ENCODE data around the gene PHYH.
A peak's percentile ranks its signal among the peaks of the same experiment; 100 is the strongest.

PHYH gene

DNA sequence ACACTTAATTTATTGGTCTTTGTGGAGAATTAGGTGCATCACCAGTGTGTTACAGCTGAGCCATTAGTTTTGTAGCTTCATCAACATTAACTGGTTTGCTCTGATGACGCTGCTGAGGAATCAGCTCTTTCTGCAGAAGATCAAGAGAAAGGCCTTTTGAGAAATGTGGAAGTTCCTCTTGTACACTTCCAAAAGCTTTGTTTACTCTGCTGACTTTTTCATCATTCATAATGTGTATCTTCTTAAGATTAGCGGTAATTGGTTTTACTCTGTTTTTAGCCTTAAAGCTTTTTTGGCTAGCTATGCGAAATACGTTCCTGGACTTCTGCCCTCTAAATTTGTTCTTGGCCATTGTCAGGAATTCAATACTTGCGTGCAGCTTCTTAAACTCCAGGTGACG is 8.2 kb upstream of the PHYH start:
- whole genome bisulfite sequencing (ENCODE audit: extremely low coverage, insufficient coverage, low lambda C conversion rate), result no CpG with 5 or more reads among the region's 6 CpGs
- no peak overlapping the region for H3K4me2 ChIP-seq (ENCODE audit: low read length)

DNA sequence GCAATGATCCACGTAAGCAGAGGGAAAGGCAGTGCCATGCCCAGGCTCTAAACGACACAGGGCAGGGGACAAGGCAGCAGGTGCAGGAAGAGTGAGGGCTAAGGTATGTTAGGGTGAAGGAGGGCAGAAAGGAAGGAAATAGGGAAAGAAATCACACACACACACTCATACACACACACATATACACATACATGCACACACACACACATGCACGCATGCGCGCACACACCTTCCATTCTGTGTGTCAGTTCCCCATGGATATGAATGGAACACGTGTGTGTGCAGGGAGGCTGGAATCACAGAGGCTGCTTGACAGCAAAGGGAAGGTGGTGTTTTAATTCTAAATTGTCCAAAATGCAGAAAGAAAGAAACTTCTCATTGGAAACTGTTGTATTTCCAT is 6.2 kb upstream of the PHYH start:
- no peak overlapping the region for H2BK5ac ChIP-seq (ENCODE audit: low read length)
- H3K4me2 ChIP-seq (ENCODE audit: low read length), result no peak overlapping the region
- no peaks in the 10 kb centered on the region for H3K36me3 ChIP-seq (ENCODE audit: control insufficient read depth, insufficient read depth, low read length)
- no peak overlapping the region for H3K23ac ChIP-seq (ENCODE audit: low read length)
- no peak overlapping the region for H3K9ac ChIP-seq (ENCODE audit: low read length)
- no peak overlapping the region for H3K56ac ChIP-seq (ENCODE audit: low read length)
- H3K4me1 ChIP-seq (ENCODE audit: control insufficient read depth, low read depth, low read length), result no peaks in the 10 kb centered on the region
- WGBS (ENCODE audit: extremely low coverage, insufficient coverage, low lambda C conversion rate), result no CpG with 5 or more reads among the region's 6 CpGs
- H4K8ac ChIP-seq (ENCODE audit: low read depth, low read length), result no peak overlapping the region
- no peak overlapping the region for H2BK120ac ChIP-seq (ENCODE audit: low read depth, low read length)
- no peak overlapping the region for H3K4ac ChIP-seq (ENCODE audit: low read depth, low read length)
- H4K5ac ChIP-seq (ENCODE audit: low read length), result no peak overlapping the region
- H3K79me1 ChIP-seq (ENCODE audit: low read length), result no peaks in the 10 kb centered on the region
- DNase-seq, result no peak
- no peaks in the 10 kb centered on the region for H3K79me2 ChIP-seq (ENCODE audit: control insufficient read depth, insufficient read depth, low read length)
- no peak overlapping the region for H3K4me3 ChIP-seq (ENCODE audit: low read length)
- no peaks in the 10 kb centered on the region for H3K27me3 ChIP-seq (ENCODE audit: insufficient read depth, low read length, poor library complexity)
- H3K18ac ChIP-seq (ENCODE audit: low read length), result no peak overlapping the region
- H2BK15ac ChIP-seq (replicated peaks; ENCODE audit: low read depth), result no peak overlapping the region
- H3K27ac ChIP-seq (ENCODE audit: low read depth, low read length), result no peak overlapping the region
- H2AK5ac ChIP-seq (ENCODE audit: low read length), result no peak overlapping the region

More for the DNA sequence above, 8.2 kb upstream of the PHYH start:
- no peaks in the 10 kb centered on the region for H3K79me2 ChIP-seq (ENCODE audit: control insufficient read depth, insufficient read depth, low read length)
- H2BK5ac ChIP-seq (ENCODE audit: low read length), result no peak overlapping the region
- H4K8ac ChIP-seq (ENCODE audit: low read depth, low read length), result no peak overlapping the region
- no peak overlapping the region for H4K5ac ChIP-seq (ENCODE audit: low read length)
- H3K23ac ChIP-seq (ENCODE audit: low read length), result no peak overlapping the region
- no peaks in the 10 kb centered on the region for H3K27me3 ChIP-seq (ENCODE audit: insufficient read depth, low read length, poor library complexity)
- H3K4ac ChIP-seq (ENCODE audit: low read depth, low read length), result no peak overlapping the region
- no peak overlapping the region for H3K18ac ChIP-seq (ENCODE audit: low read length)
- no peak overlapping the region for H2AK5ac ChIP-seq (ENCODE audit: low read length)
- H3K27ac ChIP-seq (ENCODE audit: low read depth, low read length), result no peak overlapping the region
- DNase-seq, result no peak
- H2BK120ac ChIP-seq (ENCODE audit: low read depth, low read length), result no peak overlapping the region
- H3K79me1 ChIP-seq (ENCODE audit: low read length), result no peaks in the 10 kb centered on the region
- no peaks in the 10 kb centered on the region for H3K4me1 ChIP-seq (ENCODE audit: control insufficient read depth, low read depth, low read length)
- H3K4me3 ChIP-seq (ENCODE audit: low read length), result no peak overlapping the region
- H3K9ac ChIP-seq (ENCODE audit: low read length), result no peak overlapping the region
- no peak overlapping the region for H3K56ac ChIP-seq (ENCODE audit: low read length)
- no peak overlapping the region for H2BK15ac ChIP-seq (replicated peaks; ENCODE audit: low read depth)
- H3K36me3 ChIP-seq (ENCODE audit: control insufficient read depth, insufficient read depth, low read length), result no peaks in the 10 kb centered on the region

- H3K4me1 ChIP-seq (ENCODE audit: control insufficient read depth, low read depth, low read length), result no peaks in the 10 kb centered on the region
- H3K79me1 ChIP-seq (ENCODE audit: low read length), result no peaks in the 10 kb centered on the region
- H2AK5ac ChIP-seq (ENCODE audit: low read length), result no peak overlapping the region
- H3K36me3 ChIP-seq (ENCODE audit: control insufficient read depth, insufficient read depth, low read length), result no peaks in the 10 kb centered on the region
- no peak overlapping the region for H4K8ac ChIP-seq (ENCODE audit: low read depth, low read length)
- no peak overlapping the region for H2BK5ac ChIP-seq (ENCODE audit: low read length)
- no peak overlapping the region for H2BK15ac ChIP-seq (replicated peaks; ENCODE audit: low read depth)
- H3K23ac ChIP-seq (ENCODE audit: low read length), result no peak overlapping the region
- H3K79me2 ChIP-seq (ENCODE audit: control insufficient read depth, insufficient read depth, low read length), result no peaks in the 10 kb centered on the region
- no peak overlapping the region for H3K27ac ChIP-seq (ENCODE audit: low read depth, low read length)
- no peak overlapping the region for H3K4me3 ChIP-seq (ENCODE audit: low read length)
- H3K18ac ChIP-seq (ENCODE audit: low read length), result no peak overlapping the region
- DNase-seq, result no peak
- H3K56ac ChIP-seq (ENCODE audit: low read length), result no peak overlapping the region
- no peak overlapping the region for H3K4me2 ChIP-seq (ENCODE audit: low read length)
- no CpG with 5 or more reads among the region's 23 CpGs for WGBS (ENCODE audit: extremely low coverage, insufficient coverage, low lambda C conversion rate)
- no peak overlapping the region for H4K5ac ChIP-seq (ENCODE audit: low read length)
- no peak overlapping the region for H3K4ac ChIP-seq (ENCODE audit: low read depth, low read length)
- H3K9ac ChIP-seq (ENCODE audit: low read length), result no peak overlapping the region
- H3K27me3 ChIP-seq (ENCODE audit: insufficient read depth, low read length, poor library complexity), result no peaks in the 10 kb centered on the region
- no peak overlapping the region for H2BK120ac ChIP-seq (ENCODE audit: low read depth, low read length)
Observed at GRCh38 chr10:13302821-13303555, 3.1 kb upstream of the PHYH start.

- H3K27ac ChIP-seq (ENCODE audit: low read depth, low read length), result no peak overlapping the region
- no peaks in the 10 kb centered on the region for H3K27me3 ChIP-seq (ENCODE audit: insufficient read depth, low read length, poor library complexity)
- no CpG with 5 or more reads among the region's 20 CpGs for WGBS (ENCODE audit: extremely low coverage, insufficient coverage, low lambda C conversion rate)
- no peak overlapping the region for H4K5ac ChIP-seq (ENCODE audit: low read length)
- H2BK15ac ChIP-seq (replicated peaks; ENCODE audit: low read depth), result no peak overlapping the region
- no peaks in the 10 kb centered on the region for H3K79me1 ChIP-seq (ENCODE audit: low read length)
- no peak overlapping the region for H3K23ac ChIP-seq (ENCODE audit: low read length)
- no peak overlapping the region for H2BK120ac ChIP-seq (ENCODE audit: low read depth, low read length)
- H3K4me3 ChIP-seq (ENCODE audit: low read length), result no peak overlapping the region
- peak overlapping the region; percentile 78 for H3K56ac ChIP-seq (ENCODE audit: low read length)
- no peaks in the 10 kb centered on the region for H3K36me3 ChIP-seq (ENCODE audit: control insufficient read depth, insufficient read depth, low read length)
- H3K79me2 ChIP-seq (ENCODE audit: control insufficient read depth, insufficient read depth, low read length), result no peaks in the 10 kb centered on the region
- peak overlapping the region; percentile 79 for H3K9ac ChIP-seq (ENCODE audit: low read length)
- H3K4ac ChIP-seq (ENCODE audit: low read depth, low read length), result no peak overlapping the region
- DNase-seq, result no peak
- H4K8ac ChIP-seq (ENCODE audit: low read depth, low read length), result no peak overlapping the region
- peak overlapping the region; percentile 41 for H3K4me2 ChIP-seq (ENCODE audit: low read length)
- H2BK5ac ChIP-seq (ENCODE audit: low read length), result no peak overlapping the region
- no peaks in the 10 kb centered on the region for H3K4me1 ChIP-seq (ENCODE audit: control insufficient read depth, low read depth, low read length)
- no peak overlapping the region for H2AK5ac ChIP-seq (ENCODE audit: low read length)
- H3K18ac ChIP-seq (ENCODE audit: low read length), result no peak overlapping the region
Observed at GRCh38 chr10:13298748-13299436, 972 bp downstream of the PHYH start.

- no CpG with 5 or more reads among the region's 10 CpGs for WGBS (ENCODE audit: extremely low coverage, insufficient coverage, low lambda C conversion rate)
- Histone ChIP-seq H3K23ac (ENCODE audit: low read length) (no peak overlapping the region), H3K27ac (ENCODE audit: low read depth, low read length) (no peak overlapping the region), H3K27me3 (ENCODE audit: insufficient read depth, low read length, poor library complexity) (no peaks in the 10 kb centered on the region), H3K79me1 (ENCODE audit: low read length) (no peaks in the 10 kb centered on the region), H3K18ac (ENCODE audit: low read length) (no peak overlapping the region), H3K4me2 (ENCODE audit: low read length) (no peak overlapping the region), H4K5ac (ENCODE audit: low read length) (no peak overlapping the region), H3K79me2 (ENCODE audit: control insufficient read depth, insufficient read depth, low read length) (no peaks in the 10 kb centered on the region), H3K4ac (ENCODE audit: low read depth, low read length) (no peak overlapping the region), H2BK15ac (replicated peaks; ENCODE audit: low read depth) (no peak overlapping the region), H3K36me3 (ENCODE audit: control insufficient read depth, insufficient read depth, low read length) (no peaks in the 10 kb centered on the region), H3K9ac (ENCODE audit: low read length) (no peak overlapping the region), H4K8ac (ENCODE audit: low read depth, low read length) (no peak overlapping the region), H2BK120ac (ENCODE audit: low read depth, low read length) (no peak overlapping the region), H2BK5ac (ENCODE audit: low read length) (no peak overlapping the region), H2AK5ac (ENCODE audit: low read length) (no peak overlapping the region), H3K4me1 (ENCODE audit: control insufficient read depth, low read depth, low read length) (no peaks in the 10 kb centered on the region), H3K56ac (ENCODE audit: low read length) (no peak overlapping the region), H3K4me3 (ENCODE audit: low read length) (no peak overlapping the region)
- no peak for DNase-seq
Observed at GRCh38 chr10:13296476-13296875, 3.4 kb downstream of the PHYH start.

Measured in mesendoderm (in vitro differentiated cells).